ENCODE results near the gene TIMM29.

Gene TIMM29

GRCh38 chr19:10887616-10888367 is 40.8 kb upstream of the TIMM29 start:
- DNase-seq (ENCODE audit: low read depth, low spot score) = no peak
- H3K4me3 ChIP-seq (ENCODE audit: low read depth, low read length) = no peak overlapping the region
- POLR2A ChIA-PET = no interaction called here
- CTCF ChIA-PET = interaction anchor here (0.9 to 3.2 kb wide), 6 partner anchors 7 to 52 kb away, joined by 4 to 19 read pairs (median 10); no protein-coding TSS in a partner anchor
- TF ChIP-seq, protein P1, sequence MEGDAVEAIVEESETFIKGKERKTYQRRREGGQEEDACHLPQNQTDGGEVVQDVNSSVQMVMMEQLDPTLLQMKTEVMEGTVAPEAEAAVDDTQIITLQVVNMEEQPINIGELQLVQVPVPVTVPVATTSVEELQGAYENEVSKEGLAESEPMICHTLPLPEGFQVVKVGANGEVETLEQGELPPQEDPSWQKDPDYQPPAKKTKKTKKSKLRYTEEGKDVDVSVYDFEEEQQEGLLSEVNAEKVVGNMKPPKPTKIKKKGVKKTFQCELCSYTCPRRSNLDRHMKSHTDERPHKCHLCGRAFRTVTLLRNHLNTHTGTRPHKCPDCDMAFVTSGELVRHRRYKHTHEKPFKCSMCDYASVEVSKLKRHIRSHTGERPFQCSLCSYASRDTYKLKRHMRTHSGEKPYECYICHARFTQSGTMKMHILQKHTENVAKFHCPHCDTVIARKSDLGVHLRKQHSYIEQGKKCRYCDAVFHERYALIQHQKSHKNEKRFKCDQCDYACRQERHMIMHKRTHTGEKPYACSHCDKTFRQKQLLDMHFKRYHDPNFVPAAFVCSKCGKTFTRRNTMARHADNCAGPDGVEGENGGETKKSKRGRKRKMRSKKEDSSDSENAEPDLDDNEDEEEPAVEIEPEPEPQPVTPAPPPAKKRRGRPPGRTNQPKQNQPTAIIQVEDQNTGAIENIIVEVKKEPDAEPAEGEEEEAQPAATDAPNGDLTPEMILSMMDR (IDR thresholded peaks at IDR 0.05; ENCODE audit: insufficient read depth, low read length, missing control alignments) = no peak

DNA sequence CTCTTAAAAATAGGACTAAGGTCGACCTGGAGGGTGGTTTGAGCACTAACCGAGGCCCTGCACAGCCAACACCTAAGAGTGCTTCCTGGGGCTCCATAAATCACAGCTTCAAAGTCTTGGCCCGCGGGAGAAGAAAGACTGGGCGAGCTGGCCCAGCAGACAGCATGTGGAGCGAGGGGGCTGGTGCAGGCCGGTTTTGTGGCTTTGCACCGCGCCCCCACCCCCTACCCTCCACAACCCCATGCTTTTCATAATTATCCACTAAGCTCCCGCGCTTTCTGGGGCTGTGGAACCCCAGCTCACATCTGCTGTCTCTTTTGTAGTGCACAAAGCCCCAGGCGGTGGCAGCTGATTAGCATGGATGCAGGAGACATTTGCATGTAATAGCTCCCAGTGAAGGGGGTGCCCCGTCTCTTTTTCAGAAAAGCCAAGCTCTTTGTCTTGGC is 40.2 kb upstream of the TIMM29 start:
- POLR2A ChIA-PET = no interaction called here

DNA sequence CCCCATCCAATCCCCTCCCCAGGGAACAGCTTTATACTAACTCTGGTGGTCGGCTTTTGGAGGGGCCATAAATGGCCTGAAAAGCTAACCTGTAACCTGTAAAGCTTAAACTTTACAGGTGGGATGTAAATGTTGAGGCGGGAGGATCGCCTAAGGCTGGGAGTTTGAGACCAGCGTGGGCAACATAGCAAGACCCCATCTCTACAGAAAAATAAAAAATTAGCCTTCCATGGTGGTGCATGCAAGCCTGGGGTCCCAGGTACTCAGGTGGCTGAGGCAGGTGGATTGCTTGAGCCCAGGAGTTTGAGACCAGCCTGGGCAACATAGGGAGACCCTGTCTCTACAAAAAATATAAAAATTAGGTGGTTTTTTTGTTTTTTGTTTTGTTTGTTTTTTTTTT is 38.7 kb upstream of the TIMM29 start:
- no peak for DNase-seq (ENCODE audit: low read depth, low spot score)
- TF ChIP-seq, protein P1 (IDR thresholded peaks at IDR 0.05; ENCODE audit: insufficient read depth, low read length, missing control alignments) = no peak
- no peak overlapping the region for H3K4me3 ChIP-seq (ENCODE audit: low read depth, low read length)
- ChIA-PET CTCF (interaction anchor here (0.9 to 4.5 kb wide), 5 partner anchors 9 to 173 kb away, joined by 3 to 19 read pairs (median 15); partner anchors contain the start of gene DNM2), POLR2A (interaction anchor here (1.0 kb wide), 1 partner anchor 13 kb away, joined by 3 read pairs; no protein-coding TSS in a partner anchor)

More for the DNA sequence above, 40.2 kb upstream of the TIMM29 start:
- CTCF ChIA-PET = interaction anchor here (0.8 to 3.2 kb wide), 5 partner anchors 8 to 24 kb away, joined by 3 to 19 read pairs (median 11); no protein-coding TSS in a partner anchor
- TF ChIP-seq, protein P1 (IDR thresholded peaks at IDR 0.05; ENCODE audit: insufficient read depth, low read length, missing control alignments) = no peak
- H3K4me3 ChIP-seq (ENCODE audit: low read depth, low read length) = no peak overlapping the region
- no peak for DNase-seq (ENCODE audit: low read depth, low spot score)

GRCh38 chr19:10891405-10892086 is 37.1 kb upstream of the TIMM29 start:
- CTCF ChIA-PET = interaction anchor here (1.7 to 4.5 kb wide), 3 partner anchors 11 to 26 kb away, joined by 4 to 19 read pairs (median 19); no protein-coding TSS in a partner anchor

DNA sequence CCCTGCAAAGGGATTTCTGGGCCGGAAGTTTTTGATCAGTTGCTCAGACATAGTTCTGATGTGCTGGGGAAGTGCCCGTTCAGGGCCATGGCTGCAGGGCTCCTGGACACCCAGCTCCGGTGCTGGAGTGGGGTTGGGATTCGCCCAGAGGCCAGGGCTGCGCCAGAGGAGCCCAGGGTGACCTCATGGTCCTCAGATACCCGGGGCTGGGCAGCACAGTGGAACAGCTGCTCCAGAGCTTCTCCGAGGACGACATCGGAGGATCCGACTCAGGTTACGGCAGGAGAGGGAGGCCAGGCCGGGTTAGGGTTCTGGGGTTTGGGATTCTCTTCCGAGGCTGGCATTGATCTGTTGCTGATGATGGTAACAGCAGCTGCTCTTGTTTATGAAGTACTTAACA is 36.4 kb upstream of the TIMM29 start:
- TF ChIP-seq, protein P1 (IDR thresholded peaks at IDR 0.05; ENCODE audit: insufficient read depth, low read length, missing control alignments) = no peak
- POLR2A ChIA-PET = no interaction called here
- no peak for DNase-seq (ENCODE audit: low read depth, low spot score)
- no peak overlapping the region for H3K4me3 ChIP-seq (ENCODE audit: low read depth, low read length)
- CTCF ChIA-PET = interaction anchor here (1.2 to 4.5 kb wide), 4 partner anchors 11 to 27 kb away, joined by 4 to 19 read pairs (median 6); no protein-coding TSS in a partner anchor

More at GRCh38 chr19:10891405-10892086, 37.1 kb upstream of the TIMM29 start:
- no peak overlapping the region for H3K4me3 ChIP-seq (ENCODE audit: low read depth, low read length)
- DNase-seq (ENCODE audit: low read depth, low spot score) = no peak
- POLR2A ChIA-PET = no interaction called here
- TF ChIP-seq, protein P1 (IDR thresholded peaks at IDR 0.05; ENCODE audit: insufficient read depth, low read length, missing control alignments) = no peak

GRCh38 chr19:10894911-10895213 is 33.7 kb upstream of the TIMM29 start:
- no peak overlapping the region for H3K4me3 ChIP-seq (ENCODE audit: low read depth, low read length)
- no peak for DNase-seq (ENCODE audit: low read depth, low spot score)
- TF ChIP-seq, protein P1 (IDR thresholded peaks at IDR 0.05; ENCODE audit: insufficient read depth, low read length, missing control alignments) = no peak
- ChIA-PET CTCF (interaction anchor here (2.5 to 4.4 kb wide), 2 partner anchors 10 to 22 kb away, joined by 10 to 17 read pairs; no protein-coding TSS in a partner anchor), POLR2A (no interaction called here)
